Measurements from ENCODE around the gene TTC1.

GRCh38 chr5:160023908-160024630 lies 15.1 kb downstream of the TTC1 start:
- TF ChIP-seq TAF1 (IDR thresholded peaks at IDR 0.05; ENCODE audit: borderline replicate concordance, insufficient read depth, low read length) (no peak), POLR2AphosphoS5 (IDR thresholded peaks at IDR 0.05; ENCODE audit: low read depth, low read length) (no peak), SIN3A (IDR thresholded peaks at IDR 0.05; ENCODE audit: borderline replicate concordance, insufficient read depth, low read length) (no peak), REST (IDR thresholded peaks at IDR 0.05; ENCODE audit: insufficient read depth in 1 of 2, low read depth in 2 of 2, low read length in 2 of 2) (no peak)
